K562 (cell line): ENCODE data around the gene CTDSP2. TPM values are rescaled to one million over a fixed set of nuclear protein-coding genes. Genes with fewer than 3 reads are reported as not detected.

Source experiments
- ATAC-seq: fragments of 200-7000 bp; cut with Tn5 transposase; 3 replicates; pipeline ENCODE4 v1.9.1; 2020; ENCODE audit warnings: moderate library complexity
- BruUV-seq: library from RNA; stranded (reverse); fragments of 400-500 nt; replicated peaks from 2 replicates; lab custom pipeline; 2021; lab: Mats Ljungman, UMichigan
- CTCF ChIA-PET: fragments of 300-600 bp; formaldehyde crosslinking; extraction: SDS; loops from one replicate; lab custom pipeline; 2021; ENCODE audit warnings: low intra/inter-chr PET ratio; lab: Yijun Ruan, JAX
- POLR2A ChIA-PET: fragments of 300-600, 350-650 bp; sonication (Branson Sonifier 250); formaldehyde crosslinking; extraction: SDS; loops from one replicate; lab custom pipeline; 2021; ENCODE audit warnings: antibody characterized with exemption, inconsistent platforms; lab: Yijun Ruan, JAX
- DNase-seq, 4 experiments: peaks; one replicate each; pipeline versions ENCODE4 v3.0.0 to v3.0.0-alpha.2; 2011 to 2018; ENCODE audit warnings: low spot score in 3 of 4, mixed read lengths in 3 of 4; ENCODE audit errors: extremely low read depth in 1 of 4
- FAIRE-seq: peaks from 2 replicates; lab custom pipeline; 2011; peaks lifted over from hg19 to GRCh38; lab: Jason Lieb, UNC
- H2AFZ ChIP-seq: 2 replicates; pipeline ENCODE4 v1.6.0; 2011; ENCODE audit warnings: low read depth, low read length, control low read depth, inconsistent platforms
- H3K27ac ChIP-seq: fragments of 200-600 bp; 3 replicates; pipeline ENCODE4 v1.8.0; 2011; ENCODE audit warnings: low read depth, mild to moderate bottlenecking, control low read depth, inconsistent platforms, low read length, moderate library complexity, mixed read lengths; ENCODE audit errors: extremely low read depth
- H3K27me3 ChIP-seq, 2 experiments: fragments of 300-600 bp in 1 of 2; 2 replicates in 1 of 2; 3 replicates in 1 of 2; pipeline versions ENCODE4 v1.6.0 to v1.8.0; 2011; ENCODE audit warnings: inconsistent platforms in 2 of 2, low read length in 2 of 2, mild to moderate bottlenecking in 1 of 2, mixed read lengths in 1 of 2, moderate library complexity in 1 of 2; ENCODE audit not compliant: control insufficient read depth in 2 of 2, insufficient read depth in 2 of 2
- H3K36me3 ChIP-seq: fragments of 300-600 bp; 3 replicates; pipeline ENCODE4 v1.8.0; 2011; ENCODE audit warnings: mild to moderate bottlenecking, low read length, inconsistent platforms; ENCODE audit not compliant: control insufficient read depth, insufficient read depth
- H3K4me1 ChIP-seq, 2 experiments: fragments of 200-600 bp in 1 of 2; replicated peaks in 1 of 2; 2 replicates in 1 of 2; 3 replicates in 1 of 2; pipeline versions ENCODE4 v1.5.1 to v1.8.0; 2011; ENCODE audit warnings: inconsistent platforms in 2 of 2, low read length in 2 of 2, mild to moderate bottlenecking in 1 of 2, mixed read lengths in 1 of 2, moderate library complexity in 1 of 2; ENCODE audit not compliant: control insufficient read depth in 2 of 2, insufficient read depth in 2 of 2
- H3K4me2 ChIP-seq: 2 replicates; pipeline ENCODE4 v1.6.1; 2011; ENCODE audit warnings: low read length, control low read depth, inconsistent platforms, mixed read lengths; ENCODE audit not compliant: insufficient read depth
- H3K4me3 ChIP-seq: fragments of 200-600 bp; sonication (generic), shearing (Covaris generic); 2 replicates; pipeline ENCODE4 v1.5.1; 2016; ENCODE audit warnings: control low read depth, inconsistent platforms
- H3K79me2 ChIP-seq: fragments of 200-600 bp; 3 replicates; pipeline ENCODE4 v1.8.0; 2011; ENCODE audit warnings: low read length, inconsistent platforms; ENCODE audit not compliant: control insufficient read depth, insufficient read depth
- H3K9ac ChIP-seq, 2 experiments: 2 replicates each; pipeline versions ENCODE4 v1.6.0 to v1.6.1; 2011; ENCODE audit warnings: low read depth in 2 of 2, low read length in 2 of 2, control low read depth in 1 of 2, inconsistent platforms in 1 of 2, mild to moderate bottlenecking in 1 of 2, mixed read lengths in 1 of 2; ENCODE audit not compliant: insufficient read depth in 1 of 2
- H3K9me1 ChIP-seq: one replicate; pipeline ENCODE4 v1.6.0; 2011; ENCODE audit warnings: inconsistent platforms, mild to moderate bottlenecking, low read length, moderate library complexity; ENCODE audit not compliant: control insufficient read depth, insufficient read depth
- H3K9me3 ChIP-seq: replicated peaks from 2 replicates; pipeline ENCODE4 v1.5.1; 2011; ENCODE audit warnings: low read depth, low read length, inconsistent platforms; ENCODE audit not compliant: control insufficient read depth, insufficient read depth
- H4K20me1 ChIP-seq: replicated peaks from 2 replicates; pipeline ENCODE4 v1.6.1; 2011; ENCODE audit warnings: low read length, inconsistent platforms, mixed read lengths; ENCODE audit not compliant: control insufficient read depth, insufficient read depth
- CHD2 ChIP-seq: IDR thresholded peaks from 2 replicates; pipeline ENCODE4 v1.6.1; 2011; ENCODE audit warnings: low read depth, low read length
- CTBP1 ChIP-seq: fragments of 450-650 bp; IDR thresholded peaks from 2 replicates; pipeline ENCODE4 v1.6.1; 2016; ENCODE audit warnings: borderline replicate concordance
- EP300 ChIP-seq: IDR thresholded peaks from 2 replicates; pipeline ENCODE4 v1.6.1; 2012; ENCODE audit warnings: low read length, improper control_type of control experiment
- GABPA ChIP-seq: fragments of 200-800 bp; sonication (Bioruptor generic); conservative IDR thresholded peaks from 2 replicates; pipeline ENCODE4 v1.6.1; 2016; ENCODE audit warnings: low read depth, missing genetic modification characterization, missing compliant biosample characterization
- HIVEP1 ChIP-seq: fragments of 250-450 bp; sonication (Bioruptor Pico); IDR thresholded peaks from 2 replicates; pipeline ENCODE4 v1.4.0; 2020; ENCODE audit warnings: mild to moderate bottlenecking
- L3MBTL2 ChIP-seq: fragments of 450-650 bp; IDR thresholded peaks from 2 replicates; pipeline ENCODE4 v1.6.1; 2016; ENCODE audit warnings: mild to moderate bottlenecking, moderate library complexity
- LCOR ChIP-seq: sonication (generic); formaldehyde crosslinking; IDR thresholded peaks from 2 replicates; pipeline ENCODE4 v1.8.0; 2022; ENCODE audit warnings: mild to moderate bottlenecking, missing genetic modification reagents
- PHB2 ChIP-seq: fragments of 450-650 bp; IDR thresholded peaks from 2 replicates; pipeline ENCODE4 v1.6.1; 2017; ENCODE audit warnings: low read depth
- RFX7 ChIP-seq: fragments of 250-450 bp; sonication (Bioruptor Pico); IDR thresholded peaks from 2 replicates; pipeline ENCODE4 v1.5.1; 2021; ENCODE audit warnings: mild to moderate bottlenecking
- RNF2 ChIP-seq: sonication (generic); IDR thresholded peaks from 2 replicates; pipeline ENCODE4 v1.6.1; 2016
- SRSF9 ChIP-seq: fragments of 200-400 bp; formaldehyde crosslinking; IDR thresholded peaks from 2 replicates; pipeline ENCODE4 v1.6.1; 2017; ENCODE audit warnings: low read depth, low read length, borderline replicate concordance
- TAF9B ChIP-seq: fragments of 450-650 bp; IDR thresholded peaks from 2 replicates; pipeline ENCODE4 v1.6.1; 2018; ENCODE audit warnings: mild to moderate bottlenecking; ENCODE audit not compliant: partially characterized antibody
- ZNF224 ChIP-seq: sonication (generic); formaldehyde crosslinking; IDR thresholded peaks from 2 replicates; pipeline ENCODE4 v1.8.0; 2022; ENCODE audit warnings: mild to moderate bottlenecking, missing genetic modification reagents
- ZNF311 ChIP-seq: fragments of 250-450 bp; sonication (Bioruptor Pico); IDR thresholded peaks from 2 replicates; pipeline ENCODE4 v1.4.0; 2020; ENCODE audit warnings: mild to moderate bottlenecking, moderate library complexity
- WGBS: fragments of 100-300 bp; shearing (Covaris generic); methylation state at CpG from one replicate; pipeline ENCODE4 v1.1.6; 2016; ENCODE audit warnings: low coverage, mixed read lengths; ENCODE audit not compliant: insufficient coverage; ENCODE audit errors: missing lambda C conversion rate; 5-methylcytosine and 5-hydroxymethylcytosine counted together
- in situ Hi-C: fragments of 300-500 bp; cut with MboI; formaldehyde crosslinking; loops from 4 replicates; pipeline ENCODE4 v1.15.0; 2018; ENCODE audit warnings: inconsistent platforms, mixed read lengths
- intact Hi-C: fragments of 100-400 bp; cut with micrococcal nuclease; formaldehyde crosslinking; loops from 2 replicates; pipeline ENCODE4 v1.14.2; 2022
- polyA plus RNA-seq, 8 experiments: library from polyadenylated mRNA; depleted of rRNA in 4 of 8; stranded (reverse) in 5 of 8; unstranded in 3 of 8; fragments of >200 nt; fragmentation: Nextera tagmentation in 2 of 8; fragmentation: Illumina TruSeq in 1 of 8; extraction: Ambion mirVana in 2 of 8; extraction: Trizol in 1 of 8; gene quantifications; 2 replicates each; pipeline versions ENCODE4 v1.2.1 to v1.2.3, GENCODE V29; 2011 to 2014; ENCODE audit warnings: inconsistent platforms in 1 of 8, missing spikeins in 1 of 8
- total RNA-seq, 7 experiments: library from RNA; depleted of rRNA in 6 of 7; stranded (reverse); fragments of >200 nt in 6 of 7; fragmentation: Illumina TruSeq in 2 of 7; extraction: Trizol in 2 of 7; gene quantifications; 2 replicates each; pipeline versions ENCODE4 v1.2.1 to v1.2.3, GENCODE V29; 2011 to 2021; ENCODE audit warnings: low replicate concordance in 1 of 7
- TF ChIP-seq, protein P1 (sequence below): fragments of 250-450 bp; sonication (Bioruptor Pico); IDR thresholded peaks from 2 replicates; pipeline ENCODE4 v1.5.0; 2021; ENCODE audit warnings: mild to moderate bottlenecking, moderate library complexity

Gene CTDSP2
- total and polyA plus RNA-seq, 9 of the 15 experiments (the other 6 are each of a cell fraction or from before 2014, with no cell fraction given) = 20.4 to 108 (median 47.7) TPM

DNA sequence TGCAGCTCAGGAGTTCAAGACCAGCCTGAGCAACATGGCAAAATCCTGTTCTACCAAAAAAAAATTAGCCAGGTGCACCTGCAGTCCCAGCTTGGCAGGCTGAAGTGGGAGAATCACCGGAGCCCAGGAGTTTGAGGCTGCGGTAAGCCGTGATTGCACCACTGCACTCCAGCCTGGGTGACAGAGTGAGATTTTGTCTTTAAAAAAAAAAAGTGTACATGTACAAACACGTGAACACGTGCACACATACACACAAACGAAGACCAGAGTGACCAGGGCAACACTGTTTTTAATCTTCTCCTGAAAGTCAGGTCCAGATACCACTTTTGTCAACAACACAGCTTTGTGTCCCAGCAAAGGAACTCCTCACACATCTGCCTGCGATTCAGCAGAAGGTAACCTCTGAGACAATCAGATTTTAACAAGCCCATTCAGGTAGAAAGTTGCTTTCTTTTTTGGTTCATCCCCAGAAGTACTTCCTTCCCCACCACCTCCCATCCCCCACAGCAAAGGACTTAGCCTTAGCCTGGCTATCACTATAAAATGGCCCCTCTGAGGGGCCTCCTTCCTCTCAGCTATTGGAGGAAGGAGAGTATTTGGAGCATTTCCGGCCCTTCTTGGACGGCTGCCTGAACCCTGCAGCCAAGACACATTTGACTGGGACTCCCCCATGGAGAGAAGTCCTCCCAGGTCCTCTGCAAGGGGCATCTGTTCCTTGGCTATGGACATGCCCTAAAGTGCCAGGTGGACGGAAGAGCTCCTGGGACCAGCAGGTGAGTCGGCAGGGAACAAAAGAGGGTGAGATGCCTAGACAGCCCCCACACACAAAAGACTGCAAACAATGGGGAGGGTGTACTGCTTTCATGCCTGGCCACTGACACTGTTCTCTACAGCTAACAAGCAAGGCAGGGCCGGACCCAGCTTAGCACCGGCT lies 9.8 kb downstream of the CTDSP2 start:
- H3K4me1 ChIP-seq = peaks cover 51 to 53% of the 10 kb centered on the region in 2 experiments
- BruUV-seq = no TSS peak
- no peak for TF ChIP-seq ZNF224
- TF ChIP-seq, protein P1, sequence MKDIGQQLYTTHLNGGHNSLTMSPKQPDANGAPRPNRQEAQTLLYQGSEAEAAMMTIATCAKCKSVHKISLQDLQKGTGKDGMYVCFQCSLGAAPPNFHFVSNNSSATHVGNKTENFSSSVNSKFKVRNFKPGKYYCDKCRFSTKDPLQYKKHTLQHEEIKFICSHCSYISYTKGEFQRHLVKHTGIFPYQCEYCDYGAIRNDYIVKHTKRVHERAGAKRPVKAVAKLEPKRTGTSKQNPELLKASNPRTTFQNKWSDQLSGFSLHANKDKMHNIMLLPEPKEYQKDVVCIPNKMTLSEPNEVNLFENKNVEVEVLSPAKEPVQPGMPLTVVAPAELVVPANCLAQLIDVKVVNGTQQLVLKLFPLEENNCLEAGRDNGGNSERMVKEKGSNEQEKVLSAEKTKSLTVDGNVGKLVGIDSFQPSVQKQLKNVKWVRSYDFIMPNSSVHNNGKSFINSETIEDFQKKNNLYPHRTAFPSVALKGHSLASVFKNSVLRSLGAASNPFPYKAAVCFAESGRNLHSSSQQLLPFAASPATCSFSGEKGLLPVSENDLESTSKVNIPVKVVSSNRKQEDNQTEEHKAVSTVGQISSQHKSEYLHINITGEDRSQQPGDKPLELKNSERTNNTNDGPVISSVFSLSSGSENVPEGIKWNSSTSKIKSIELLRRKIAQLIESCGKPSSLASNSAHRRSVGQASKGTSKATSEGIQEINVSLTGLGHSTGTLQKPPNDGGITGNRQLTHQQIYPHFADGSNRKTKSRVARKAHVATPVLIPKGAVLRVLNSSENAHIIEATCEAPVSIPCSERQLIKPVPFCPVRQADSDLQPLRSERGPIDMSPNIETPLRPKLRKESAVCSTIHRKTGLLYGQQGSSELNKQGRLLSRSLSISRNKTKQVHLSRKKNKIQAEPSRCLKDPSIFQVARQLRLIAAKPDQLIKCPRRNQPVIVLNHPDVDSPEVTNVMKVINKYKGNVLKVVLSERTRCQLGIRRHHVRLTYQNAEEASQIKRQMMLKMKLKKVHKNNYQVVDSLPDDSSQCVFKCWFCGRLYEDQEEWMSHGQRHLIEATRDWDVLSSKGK (CRISPR knock-in tag) = no peak
- TF ChIP-seq LCOR = no peak
- TF ChIP-seq L3MBTL2 = peak; percentile 55; the same call in 1 of the 2 replicates
- TF ChIP-seq RFX7 (CRISPR knock-in tag) = no peak
- no peak for TF ChIP-seq ZNF311
- peak; percentile 47; the same call in 1 of the 2 replicates for TF ChIP-seq CTBP1
- TF ChIP-seq HIVEP1 (CRISPR knock-in tag) = no peak
- TF ChIP-seq RNF2 = peak; percentile 54; the same call in 1 of the 2 replicates
- 0 out of 2 replicates have a peak, but pooled peaks have one; percentile 27 for TF ChIP-seq CHD2
- no peak for TF ChIP-seq PHB2
- peak; percentile 74 for TF ChIP-seq GABPA
- peak; percentile 35; the same call in 1 of the 2 replicates for TF ChIP-seq EP300
- no peak for TF ChIP-seq SRSF9
- TF ChIP-seq TAF9B = no peak

More for the DNA sequence above, 9.8 kb downstream of the CTDSP2 start:
- ChIA-PET POLR2A (interaction anchor here (0.5 to 2.8 kb wide), 12 partner anchors 8 to 696 kb away, joined by 3 to 21 read pairs (median 5); partner anchors contain the start of genes ATP23, AVIL, CTDSP2 and EEF1AKMT3), CTCF (interaction anchor here (1.9 kb wide), 1 partner anchor 69 kb away, joined by 9 read pairs; no protein-coding TSS in a partner anchor)
- intact Hi-C loops (no loop called here), in situ Hi-C loops (no loop called here)
- no peaks in the 10 kb centered on the region for H3K27me3 ChIP-seq
- H3K9me1 ChIP-seq = peaks cover 16% of the 10 kb centered on the region
- ATAC-seq (peak; percentile 82), DNase-seq (peak in 2 of 4 experiments; percentile 78 to 82), FAIRE-seq (peak; percentile 75)
- peaks cover 92% of the 10 kb centered on the region for H3K79me2 ChIP-seq
- H3K4me3 ChIP-seq = no peak overlapping the region; the same call in 1 of the 2 replicates
- H4K20me1 ChIP-seq = peaks cover 83% of the 10 kb centered on the region
- H3K27ac ChIP-seq = peak overlapping the region; percentile 53; the same call in 2 of the 3 replicates
- H3K36me3 ChIP-seq = peaks cover 12% of the 10 kb centered on the region; the same call in 2 of the 3 replicates
- H2AFZ ChIP-seq = no peak overlapping the region
- 20% methylated on average over 13 of the region's 13 CpGs for WGBS
- no peaks in the 10 kb centered on the region for H3K9me3 ChIP-seq
- H3K4me2 ChIP-seq = peak overlapping the region; percentile 68
- peak overlapping the region; percentile 11 to 72; a peak in 2 of 4 replicates for H3K9ac ChIP-seq
